HepG2 (cell line): ENCODE results near the gene MLX. TPM values are rescaled to one million over a fixed set of nuclear protein-coding genes. Genes with fewer than 3 reads are reported as not detected.

Experiments
- BHLHE40 ChIP-seq: IDR thresholded peaks from 2 replicates; pipeline ENCODE4 v1.6.1; 2011; ENCODE audit warnings: low read length, improper control_type of control experiment
- GABPA ChIP-seq, 2 experiments: IDR thresholded peaks; 2 replicates each; pipeline ENCODE4 v1.6.1; 2011 to 2016; ENCODE audit warnings: low read depth in 2 of 2, low read length in 1 of 2, missing biosample characterization in 1 of 2, missing genetic modification characterization in 1 of 2
- HOXA5 ChIP-seq: sonication (generic); formaldehyde crosslinking; IDR thresholded peaks from 2 replicates; pipeline ENCODE4 v1.4.0; 2020; ENCODE audit warnings: missing genetic modification reagents
- IKZF4 ChIP-seq: sonication (generic); formaldehyde crosslinking; IDR thresholded peaks from 2 replicates; pipeline ENCODE4 v1.5.1; 2020; ENCODE audit warnings: borderline replicate concordance, mild to moderate bottlenecking, low read depth, missing genetic modification reagents; ENCODE audit errors: not compliant biosample characterization
- KIAA2018 ChIP-seq: sonication (generic); formaldehyde crosslinking; IDR thresholded peaks from 2 replicates; pipeline ENCODE4 v1.5.0; 2020; ENCODE audit warnings: mild to moderate bottlenecking, missing genetic modification reagents, borderline replicate concordance
- MAFK ChIP-seq, 2 experiments: IDR thresholded peaks in 1 of 2; conservative IDR thresholded peaks in 1 of 2; 2 replicates each; pipeline ENCODE4 v1.6.1; 2011; ENCODE audit warnings: improper control_type of control experiment in 2 of 2, low read length in 2 of 2
- SAFB2 ChIP-seq: sonication (generic); formaldehyde crosslinking; IDR thresholded peaks from 2 replicates; pipeline ENCODE4 v1.5.1; 2020; ENCODE audit warnings: missing genetic modification reagents, low read depth, mild to moderate bottlenecking, borderline replicate concordance
- SALL1 ChIP-seq: sonication (generic); formaldehyde crosslinking; IDR thresholded peaks from 2 replicates; pipeline ENCODE4 v1.8.0; 2022; ENCODE audit warnings: mild to moderate bottlenecking, missing genetic modification reagents
- SSRP1 ChIP-seq: IDR thresholded peaks from 2 replicates; pipeline ENCODE4 v1.6.1; 2016; ENCODE audit warnings: control low read depth
- SUZ12 ChIP-seq: fragments of 150-350 bp; IDR thresholded peaks from 2 replicates; pipeline ENCODE4 v1.6.1; 2014; ENCODE audit warnings: low read depth, low read length
- TBX3 ChIP-seq: fragments of 450-650 bp; IDR thresholded peaks from 2 replicates; pipeline ENCODE4 v1.6.1; 2017; ENCODE audit warnings: antibody characterized with exemption, mild to moderate bottlenecking, inconsistent platforms, borderline replicate concordance
- TCF7 ChIP-seq: sonication (generic); IDR thresholded peaks from 2 replicates; pipeline ENCODE4 v1.6.1; 2016; ENCODE audit warnings: antibody characterized with exemption, low read depth
- THAP8 ChIP-seq: sonication (generic); formaldehyde crosslinking; IDR thresholded peaks from 2 replicates; pipeline ENCODE4 v1.5.1; 2020; ENCODE audit warnings: missing genetic modification reagents, mild to moderate bottlenecking, borderline replicate concordance
- ZNF160 ChIP-seq: sonication (generic); formaldehyde crosslinking; IDR thresholded peaks from 2 replicates; pipeline ENCODE4 v1.8.0; 2022; ENCODE audit warnings: mild to moderate bottlenecking, inconsistent platforms, missing genetic modification reagents
- ZNF547 ChIP-seq: sonication (generic); formaldehyde crosslinking; IDR thresholded peaks from 2 replicates; pipeline ENCODE4 v1.5.1; 2020; ENCODE audit warnings: mild to moderate bottlenecking, missing genetic modification reagents
- ZNF710 ChIP-seq: sonication (generic); formaldehyde crosslinking; IDR thresholded peaks from 2 replicates; pipeline ENCODE4 v1.5.0; 2020; ENCODE audit warnings: mild to moderate bottlenecking, missing genetic modification reagents, borderline replicate concordance
- ZNF720 ChIP-seq: sonication (generic); formaldehyde crosslinking; IDR thresholded peaks from 2 replicates; pipeline ENCODE4 v1.4.0; 2020; ENCODE audit warnings: missing genetic modification reagents
- ZZZ3 ChIP-seq: sonication (generic); formaldehyde crosslinking; IDR thresholded peaks from 2 replicates; pipeline ENCODE4 v1.4.0; 2020; ENCODE audit warnings: missing genetic modification reagents, mild to moderate bottlenecking, borderline replicate concordance
- polyA plus RNA-seq, 8 experiments: library from polyadenylated mRNA; depleted of rRNA in 3 of 8; stranded (reverse) in 7 of 8; unstranded in 1 of 8; fragments of >200 nt; fragmentation: Illumina TruSeq in 4 of 8; extraction: Trizol in 4 of 8; gene quantifications; 2 replicates each; pipeline versions ENCODE4 v1.2.1 to v1.2.3, GENCODE V29; 2011 to 2016; ENCODE audit warnings: low read depth in 4 of 8, missing spikeins in 1 of 8, mixed read lengths in 1 of 8; ENCODE audit not compliant: insufficient read depth in 1 of 8
- total RNA-seq, 5 experiments: library from RNA; depleted of rRNA; stranded (reverse); fragments of >200 nt; fragmentation: Illumina TruSeq; extraction: Trizol; gene quantifications; 2 replicates each; pipeline ENCODE4 v1.2.3, GENCODE V29; 2016; ENCODE audit warnings: low read depth in 1 of 5

Gene MLX
- total and polyA plus RNA-seq, 2 of the 13 experiments (the other 11 are each of a cell fraction or from before 2014, with no cell fraction given): 38.9 to 74.4 TPM

- TF ChIP-seq KIAA2018 (CRISPR knock-in tag) (no peak), BHLHE40 (peak; percentile 84), TCF7 (0 out of 2 replicates have a peak, but pooled peaks have one; percentile 15), SALL1 (peak; percentile 96), SAFB2 (no peak; the same call in 1 of the 2 replicates), GABPA (IDR thresholded peaks at IDR 0.05; ENCODE audit: low read depth, low read length) (no peak), GABPA (CRISPR knock-in tag; IDR thresholded peaks at IDR 0.05; ENCODE audit: low read depth) (peak; percentile 74), IKZF4 (CRISPR knock-in tag) (no peak), ZNF720 (CRISPR knock-in tag) (no peak), TBX3 (peak; percentile 86), ZNF160 (CRISPR knock-in tag) (no peak; the same call in 1 of the 2 replicates), SSRP1 (no peak), MAFK (conservative IDR thresholded peaks at IDR 0.05 in 1 of 2, IDR thresholded peaks at IDR 0.05 in 1 of 2; ENCODE audit: low read length in 2 of 2) (no peak), HOXA5 (CRISPR knock-in tag) (no peak), THAP8 (CRISPR knock-in tag) (no peak), ZNF547 (CRISPR knock-in tag) (peak; percentile 88; the same call in 1 of the 2 replicates), ZZZ3 (CRISPR knock-in tag) (0 out of 2 replicates have a peak, but pooled peaks have one; percentile 63), ZNF710 (CRISPR knock-in tag) (0 out of 2 replicates have a peak, but pooled peaks have one; percentile 53), SUZ12 (no peak)
Measured at GRCh38 chr17:42541041-42541833, 25.7 kb upstream of the MLX start (continued).
